K562 (cell line): ENCODE results near the gene DLGAP1. TPM values are rescaled to one million over a fixed set of nuclear protein-coding genes. Genes with fewer than 3 reads are reported as not detected.

Experiments
- DACH1 ChIP-seq: fragments of 450-650 bp; IDR thresholded peaks from 2 replicates; pipeline ENCODE4 v1.6.1; 2018; ENCODE audit not compliant: partially characterized antibody
- FOS ChIP-seq: IDR thresholded peaks from 3 replicates; pipeline ENCODE4 v1.6.1; 2011; ENCODE audit not compliant: insufficient read length; ENCODE audit errors: extremely low read depth
- HDGF ChIP-seq: fragments of 450-650 bp; IDR thresholded peaks from 2 replicates; pipeline ENCODE4 v1.6.1; 2016
- KLF13 ChIP-seq: fragments of 450-650 bp; IDR thresholded peaks from 2 replicates; pipeline ENCODE4 v1.6.1; 2016; ENCODE audit warnings: missing genetic modification characterization, low read depth, mild to moderate bottlenecking, missing compliant biosample characterization, moderate library complexity, borderline replicate concordance
- MTF1 ChIP-seq: fragments of 250-450 bp; sonication (Bioruptor Pico); IDR thresholded peaks from 2 replicates; pipeline ENCODE4 v1.9.0; 2021; ENCODE audit warnings: moderate library complexity, mild to moderate bottlenecking, inconsistent platforms, borderline replicate concordance
- PHB ChIP-seq: fragments of 250-450 bp; sonication (Bioruptor Pico); IDR thresholded peaks from 2 replicates; pipeline ENCODE4 v1.5.0; 2021
- RCOR1 ChIP-seq, 2 experiments: IDR thresholded peaks; 2 replicates each; pipeline ENCODE4 v1.6.1; 2012; ENCODE audit warnings: low read depth in 2 of 2, low read length in 2 of 2, borderline replicate concordance in 1 of 2, improper control_type of control experiment in 1 of 2
- SAFB ChIP-seq: fragments of 200-400 bp; formaldehyde crosslinking; IDR thresholded peaks from 2 replicates; pipeline ENCODE4 v1.6.1; 2017; ENCODE audit warnings: low read depth, low read length, borderline replicate concordance
- SIN3A ChIP-seq, 2 experiments: fragments of 150-350 bp in 1 of 2; IDR thresholded peaks; 2 replicates each; pipeline ENCODE4 v1.6.1; 2011 to 2016; ENCODE audit warnings: borderline replicate concordance in 2 of 2, low read depth in 2 of 2, low read length in 2 of 2, mild to moderate bottlenecking in 2 of 2, moderate library complexity in 2 of 2; ENCODE audit not compliant: control insufficient read depth in 1 of 2
- SMARCB1 ChIP-seq: IDR thresholded peaks from 2 replicates; pipeline ENCODE4 v1.6.1; 2011; ENCODE audit warnings: improper control_type of control experiment, low read depth; ENCODE audit not compliant: insufficient read length
- STAG1 ChIP-seq: sonication (generic); formaldehyde crosslinking; IDR thresholded peaks from 2 replicates; pipeline ENCODE4 v1.5.0; 2020; ENCODE audit warnings: missing genetic modification reagents, borderline replicate concordance
- YY1 ChIP-seq, 3 experiments: IDR thresholded peaks; 2 replicates each; pipeline ENCODE4 v1.6.1; 2011; ENCODE audit warnings: low read length in 2 of 3, mild to moderate bottlenecking in 2 of 3, moderate library complexity in 2 of 3, borderline replicate concordance in 1 of 3, control low read depth in 1 of 3, low read depth in 1 of 3; ENCODE audit not compliant: insufficient read depth in 3 of 3, insufficient replicate concordance in 2 of 3, control insufficient read depth in 1 of 3, insufficient read length in 1 of 3; ENCODE audit errors: extremely low read depth in 1 of 3
- ZEB2 ChIP-seq: fragments of 450-650 bp; IDR thresholded peaks from 2 replicates; pipeline ENCODE4 v1.6.1; 2016
- ZFX ChIP-seq: sonication (generic); formaldehyde crosslinking; IDR thresholded peaks from 2 replicates; pipeline ENCODE4 v1.8.0; 2022; ENCODE audit warnings: mild to moderate bottlenecking, missing genetic modification reagents, moderate library complexity
- ZKSCAN8 ChIP-seq: fragments of 200-800 bp; sonication (Bioruptor generic); IDR thresholded peaks from 2 replicates; pipeline ENCODE4 v1.6.1; 2016; ENCODE audit warnings: missing genetic modification characterization, missing compliant biosample characterization
- ZNF143 ChIP-seq: sonication (generic); formaldehyde crosslinking; IDR thresholded peaks from 2 replicates; pipeline ENCODE4 v1.9.0; 2022; ENCODE audit warnings: mild to moderate bottlenecking, missing genetic modification reagents
- ZNF23 ChIP-seq: fragments of 250-450 bp; sonication (Bioruptor Pico); IDR thresholded peaks from 2 replicates; pipeline ENCODE4 v1.4.0; 2020; ENCODE audit warnings: mild to moderate bottlenecking
- ZNF408 ChIP-seq: fragments of 250-450 bp; sonication (Bioruptor Pico); IDR thresholded peaks from 2 replicates; pipeline ENCODE4 v1.4.0; 2020; ENCODE audit warnings: low read depth, mild to moderate bottlenecking, moderate library complexity
- polyA plus RNA-seq, 8 experiments: library from polyadenylated mRNA; depleted of rRNA in 4 of 8; stranded (reverse) in 5 of 8; unstranded in 3 of 8; fragments of >200 nt; fragmentation: Nextera tagmentation in 2 of 8; fragmentation: Illumina TruSeq in 1 of 8; extraction: Ambion mirVana in 2 of 8; extraction: Trizol in 1 of 8; gene quantifications; 2 replicates each; pipeline versions ENCODE4 v1.2.1 to v1.2.3, GENCODE V29; 2011 to 2014; ENCODE audit warnings: inconsistent platforms in 1 of 8, missing spikeins in 1 of 8
- total RNA-seq, 7 experiments: library from RNA; depleted of rRNA in 6 of 7; stranded (reverse); fragments of >200 nt in 6 of 7; fragmentation: Illumina TruSeq in 2 of 7; extraction: Trizol in 2 of 7; gene quantifications; 2 replicates each; pipeline versions ENCODE4 v1.2.1 to v1.2.3, GENCODE V29; 2011 to 2021; ENCODE audit warnings: low replicate concordance in 1 of 7
- TF ChIP-seq, protein P1 (sequence below): fragments of 150-350 bp; conservative IDR thresholded peaks from 2 replicates; pipeline ENCODE4 v1.6.1; 2014; ENCODE audit warnings: low read length
- TF ChIP-seq, protein P2 (sequence below): sonication (generic); formaldehyde crosslinking; IDR thresholded peaks from 2 replicates; pipeline ENCODE4 v1.8.1; 2022; ENCODE audit warnings: missing genetic modification reagents
- TF ChIP-seq, protein P3 (sequence below): fragments of 450-650 bp; IDR thresholded peaks from 2 replicates; pipeline ENCODE4 v1.6.1; 2016; ENCODE audit warnings: missing biosample characterization, missing genetic modification characterization

DLGAP1 gene
- total and polyA plus RNA-seq, 9 of the 15 experiments (the other 6 are each of a cell fraction or from before 2014, with no cell fraction given): 0.04 to 0.22 (median 0.08) TPM

DNA sequence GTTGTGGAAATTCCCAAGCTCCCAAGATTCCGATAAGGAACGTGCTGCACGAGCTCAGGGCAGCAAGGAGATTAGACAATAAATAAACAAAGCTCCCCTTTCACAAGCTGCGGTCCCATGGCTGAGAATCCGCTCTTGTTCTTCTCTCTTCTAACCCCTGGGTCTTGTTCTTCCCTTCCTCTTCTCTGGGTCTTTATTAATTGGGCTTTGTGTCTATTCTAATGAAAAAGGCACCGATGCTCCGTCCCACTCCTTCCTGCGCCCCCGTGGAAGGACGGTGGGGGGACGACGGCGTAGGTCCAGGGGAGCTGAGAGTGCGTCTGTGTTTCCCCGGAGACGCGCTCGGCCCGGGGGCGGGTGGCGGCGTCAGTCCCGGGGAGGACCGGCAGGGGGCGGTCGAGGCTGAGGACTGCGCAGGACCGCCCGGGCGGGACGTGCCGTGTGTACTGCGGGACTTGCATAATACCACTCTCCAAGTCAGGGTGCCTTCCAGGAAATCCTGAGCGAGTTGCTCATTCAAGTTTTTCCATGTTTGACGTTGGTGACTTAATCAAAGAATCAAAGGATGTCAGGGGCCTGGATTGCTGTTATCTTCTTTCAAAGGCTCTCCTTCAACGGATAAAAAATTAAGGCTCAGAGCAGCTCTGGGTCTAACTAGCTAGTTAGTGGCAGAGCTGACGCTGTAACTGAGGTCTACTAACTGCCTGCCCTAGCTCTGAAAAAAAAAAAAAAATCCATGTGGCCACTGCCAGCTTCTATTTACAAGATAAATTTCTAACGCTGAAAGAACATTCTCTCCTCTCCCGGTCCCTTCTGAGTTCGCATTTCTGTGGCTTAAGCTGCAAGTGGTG lies 683.8 kb downstream of the DLGAP1 start (continued):
- TF ChIP-seq, protein P1, sequence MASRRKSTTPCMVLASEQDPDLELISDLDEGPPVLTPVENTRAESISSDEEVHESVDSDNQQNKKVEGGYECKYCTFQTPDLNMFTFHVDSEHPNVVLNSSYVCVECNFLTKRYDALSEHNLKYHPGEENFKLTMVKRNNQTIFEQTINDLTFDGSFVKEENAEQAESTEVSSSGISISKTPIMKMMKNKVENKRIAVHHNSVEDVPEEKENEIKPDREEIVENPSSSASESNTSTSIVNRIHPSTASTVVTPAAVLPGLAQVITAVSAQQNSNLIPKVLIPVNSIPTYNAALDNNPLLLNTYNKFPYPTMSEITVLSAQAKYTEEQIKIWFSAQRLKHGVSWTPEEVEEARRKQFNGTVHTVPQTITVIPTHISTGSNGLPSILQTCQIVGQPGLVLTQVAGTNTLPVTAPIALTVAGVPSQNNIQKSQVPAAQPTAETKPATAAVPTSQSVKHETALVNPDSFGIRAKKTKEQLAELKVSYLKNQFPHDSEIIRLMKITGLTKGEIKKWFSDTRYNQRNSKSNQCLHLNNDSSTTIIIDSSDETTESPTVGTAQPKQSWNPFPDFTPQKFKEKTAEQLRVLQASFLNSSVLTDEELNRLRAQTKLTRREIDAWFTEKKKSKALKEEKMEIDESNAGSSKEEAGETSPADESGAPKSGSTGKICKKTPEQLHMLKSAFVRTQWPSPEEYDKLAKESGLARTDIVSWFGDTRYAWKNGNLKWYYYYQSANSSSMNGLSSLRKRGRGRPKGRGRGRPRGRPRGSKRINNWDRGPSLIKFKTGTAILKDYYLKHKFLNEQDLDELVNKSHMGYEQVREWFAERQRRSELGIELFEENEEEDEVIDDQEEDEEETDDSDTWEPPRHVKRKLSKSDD: no peak
- no peak for TF ChIP-seq ZEB2
- TF ChIP-seq ZNF408: no peak
- TF ChIP-seq, protein P2, sequence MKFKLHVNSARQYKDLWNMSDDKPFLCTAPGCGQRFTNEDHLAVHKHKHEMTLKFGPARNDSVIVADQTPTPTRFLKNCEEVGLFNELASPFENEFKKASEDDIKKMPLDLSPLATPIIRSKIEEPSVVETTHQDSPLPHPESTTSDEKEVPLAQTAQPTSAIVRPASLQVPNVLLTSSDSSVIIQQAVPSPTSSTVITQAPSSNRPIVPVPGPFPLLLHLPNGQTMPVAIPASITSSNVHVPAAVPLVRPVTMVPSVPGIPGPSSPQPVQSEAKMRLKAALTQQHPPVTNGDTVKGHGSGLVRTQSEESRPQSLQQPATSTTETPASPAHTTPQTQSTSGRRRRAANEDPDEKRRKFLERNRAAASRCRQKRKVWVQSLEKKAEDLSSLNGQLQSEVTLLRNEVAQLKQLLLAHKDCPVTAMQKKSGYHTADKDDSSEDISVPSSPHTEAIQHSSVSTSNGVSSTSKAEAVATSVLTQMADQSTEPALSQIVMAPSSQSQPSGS (CRISPR knock-in tag): no peak
- no peak for TF ChIP-seq SAFB
- TF ChIP-seq MTF1 (CRISPR knock-in tag): no peak
- no peak for TF ChIP-seq ZFX (CRISPR knock-in tag)
- TF ChIP-seq DACH1: no peak
- TF ChIP-seq SIN3A (IDR thresholded peaks at IDR 0.05; ENCODE audit: borderline replicate concordance in 2 of 2, control insufficient read depth in 1 of 2, low read depth in 2 of 2, low read length in 2 of 2): no peak; a peak in 1 of 4 replicates
- no peak for TF ChIP-seq KLF13
- TF ChIP-seq, protein P3, sequence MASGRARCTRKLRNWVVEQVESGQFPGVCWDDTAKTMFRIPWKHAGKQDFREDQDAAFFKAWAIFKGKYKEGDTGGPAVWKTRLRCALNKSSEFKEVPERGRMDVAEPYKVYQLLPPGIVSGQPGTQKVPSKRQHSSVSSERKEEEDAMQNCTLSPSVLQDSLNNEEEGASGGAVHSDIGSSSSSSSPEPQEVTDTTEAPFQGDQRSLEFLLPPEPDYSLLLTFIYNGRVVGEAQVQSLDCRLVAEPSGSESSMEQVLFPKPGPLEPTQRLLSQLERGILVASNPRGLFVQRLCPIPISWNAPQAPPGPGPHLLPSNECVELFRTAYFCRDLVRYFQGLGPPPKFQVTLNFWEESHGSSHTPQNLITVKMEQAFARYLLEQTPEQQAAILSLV (tag): no peak
- no peak for TF ChIP-seq YY1 (IDR thresholded peaks at IDR 0.05; ENCODE audit: borderline replicate concordance in 1 of 3, control insufficient read depth in 1 of 3, extremely low read depth in 1 of 3, insufficient read depth in 3 of 3, insufficient read length in 1 of 3, insufficient replicate concordance in 2 of 3, low read depth in 1 of 3, low read length in 2 of 3)
- TF ChIP-seq STAG1: peak; percentile 86
- TF ChIP-seq ZNF143 (CRISPR knock-in tag): no peak
- TF ChIP-seq SMARCB1: no peak
- no peak for TF ChIP-seq ZNF23 (CRISPR knock-in tag)
- no peak for TF ChIP-seq HDGF
- no peak for TF ChIP-seq FOS
- no peak for TF ChIP-seq PHB (CRISPR knock-in tag)
- no peak for TF ChIP-seq ZKSCAN8 (CRISPR knock-in tag)
- TF ChIP-seq RCOR1 (IDR thresholded peaks at IDR 0.05; ENCODE audit: borderline replicate concordance in 1 of 2, low read depth in 2 of 2, low read length in 2 of 2): peak in 1 of 2 experiments; percentile 74; a peak in 1 of 4 replicates
